ENCODE data around the gene TMPRSS4.

- TF ChIP-seq CTCF (conservative IDR thresholded peaks at IDR 0.05; ENCODE audit: low read depth in 2 of 2) (no peak), REST (IDR thresholded peaks at IDR 0.05; ENCODE audit: unreplicated experiment) (no peak), POLR2AphosphoS5 (IDR thresholded peaks at IDR 0.05; ENCODE audit: low read depth) (no peak), ETS1 (IDR thresholded peaks at IDR 0.05) (no peak), ZNF114 (CRISPR knock-in tag; IDR thresholded peaks at IDR 0.05) (no peak), EZH2 (IDR thresholded peaks at IDR 0.05; ENCODE audit: low read depth, unreplicated experiment) (no peak), ZNF331 (CRISPR knock-in tag; IDR thresholded peaks at IDR 0.05; ENCODE audit: low read depth) (no peak), NANOG (IDR thresholded peaks at IDR 0.05; ENCODE audit: borderline replicate concordance) (no peak)
Observed at GRCh38 chr11:118105657-118106305, 28.9 kb downstream of the TMPRSS4 start.
